Measurements from ENCODE around the gene TTLL7.

TTLL7 gene

GRCh38 chr1:83883979-83884378 is 115.0 kb downstream of the TTLL7 start:
- DNase-seq (ENCODE audit: low read depth, low spot score), result no peak

GRCh38 chr1:83882906-83883305 is 116.0 kb downstream of the TTLL7 start:
- no peak for DNase-seq (ENCODE audit: low read depth, low spot score)

DNA sequence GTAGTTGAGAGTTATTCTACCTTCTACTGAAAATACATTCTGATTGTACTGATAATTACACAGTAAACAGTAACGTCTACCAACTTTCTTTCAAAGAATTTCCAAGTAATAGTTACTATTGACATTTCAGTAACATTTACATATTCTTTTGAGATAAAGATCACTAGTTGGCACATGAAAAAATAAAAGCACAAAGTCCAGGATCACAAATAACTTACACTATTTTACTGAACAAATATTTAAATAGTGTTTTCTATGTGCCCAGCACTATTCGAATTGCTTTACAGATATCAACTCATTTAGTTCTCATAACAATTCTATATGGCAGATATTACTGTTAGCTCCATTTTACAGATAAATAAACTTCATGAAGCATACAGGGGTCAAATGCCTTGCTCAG is 126.4 kb downstream of the TTLL7 start:
- DNase-seq (ENCODE audit: low read depth, low spot score), result no peak

DNA sequence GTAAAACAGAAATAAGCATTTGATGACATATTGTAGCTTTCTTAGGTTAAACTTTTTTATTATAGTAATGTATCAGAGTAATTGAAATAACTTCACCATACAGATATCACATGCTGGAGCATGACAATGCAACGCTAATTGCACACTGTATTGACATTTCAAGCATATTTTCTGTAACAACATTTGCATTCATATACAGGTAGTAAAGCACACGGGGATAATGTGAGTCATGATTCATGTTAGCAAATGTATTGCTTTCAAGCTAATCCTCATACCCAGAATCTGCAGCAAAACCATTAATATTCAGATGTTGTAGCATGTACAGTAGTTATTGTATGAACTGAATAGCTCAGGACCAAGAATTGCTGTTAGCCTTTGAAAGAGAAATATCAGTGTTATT is 133.9 kb downstream of the TTLL7 start:
- no peak for DNase-seq (ENCODE audit: low read depth, low spot score)

GRCh38 chr1:83860490-83861221 is 138.3 kb downstream of the TTLL7 start:
- no peak for DNase-seq (ENCODE audit: low read depth, low spot score)

DNA sequence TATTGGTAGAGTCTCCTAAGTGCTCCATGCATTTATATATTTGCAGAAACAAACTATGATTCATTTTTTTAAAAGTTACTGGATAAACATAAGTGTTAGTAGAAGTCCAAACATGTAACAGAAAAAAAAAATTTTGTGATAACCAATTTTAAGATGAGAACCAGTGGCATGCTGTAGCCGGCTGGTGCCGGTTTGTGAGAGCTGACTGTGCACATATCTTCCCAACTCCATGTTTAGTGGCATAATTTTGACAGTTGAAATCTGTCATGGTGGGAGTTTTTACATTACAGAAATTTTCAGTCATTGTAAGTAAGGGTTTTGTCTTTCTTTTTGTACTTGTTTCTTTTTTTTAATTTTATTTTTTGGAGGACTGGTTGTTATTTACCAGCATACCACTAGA is 141.2 kb downstream of the TTLL7 start:
- DNase-seq (ENCODE audit: low read depth, low spot score), result no peak

DNA sequence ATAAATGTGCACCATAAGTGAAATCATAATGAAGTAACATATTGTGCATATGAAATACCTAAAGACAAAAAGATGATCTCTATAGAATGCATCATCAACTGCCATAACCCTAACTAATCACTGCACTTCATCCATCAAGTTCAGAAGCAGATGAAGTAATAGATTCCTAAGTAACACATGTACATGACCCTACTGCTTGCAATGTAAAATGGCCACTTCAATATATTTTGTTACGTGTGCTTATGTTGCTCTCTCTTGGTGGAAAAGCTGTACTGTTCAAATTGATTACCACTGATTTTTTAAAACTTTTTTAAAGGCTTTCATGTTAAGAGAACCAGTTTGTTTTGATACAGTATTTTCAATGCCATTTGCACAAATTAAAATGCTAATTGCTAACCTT is 141.8 kb downstream of the TTLL7 start:
- no peak for DNase-seq (ENCODE audit: low read depth, low spot score)

- DNase-seq (ENCODE audit: low read depth, low spot score), result no peak
These were observed 142.6 kb downstream of the TTLL7 start for GRCh38 chr1:83856381-83856780.

DNA sequence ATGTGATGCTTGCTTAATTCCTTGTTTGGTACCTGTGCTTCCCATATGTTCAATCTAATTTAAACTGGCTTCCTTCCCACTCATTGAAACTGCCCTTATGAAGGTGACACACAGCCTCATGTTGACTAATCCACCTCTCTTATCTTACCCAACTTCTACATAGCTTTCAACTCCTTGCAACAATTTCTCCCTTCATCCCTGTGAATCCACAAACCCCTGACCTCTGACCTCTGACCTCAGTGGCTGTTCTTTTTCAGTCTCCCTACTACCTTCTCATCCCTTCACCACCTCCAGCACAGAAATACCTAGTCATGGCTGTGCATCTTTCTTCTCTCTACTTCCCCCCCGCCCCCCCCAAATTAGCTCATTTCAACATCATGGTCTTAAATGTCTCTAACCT is 144.5 kb downstream of the TTLL7 start:
- no peak for DNase-seq (ENCODE audit: low read depth, low spot score)

DNA sequence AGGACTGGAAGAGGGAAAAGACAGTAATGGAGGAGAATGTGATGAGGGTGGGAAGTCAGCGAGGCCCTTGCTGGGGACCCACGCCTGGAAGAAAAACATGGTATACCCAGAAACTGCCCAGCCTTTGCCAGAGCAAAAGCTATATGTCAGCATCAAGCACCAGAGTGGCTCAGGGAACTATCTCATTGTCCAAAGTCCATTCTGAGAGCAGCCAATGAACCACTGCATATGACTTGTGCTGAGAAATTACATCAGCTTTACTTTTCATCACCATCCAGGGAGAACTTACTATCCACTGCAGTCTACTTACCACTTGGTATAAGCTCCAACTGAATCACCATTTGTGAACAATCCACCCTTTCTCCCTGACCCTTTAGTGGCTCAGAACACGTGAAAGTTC is 148.1 kb downstream of the TTLL7 start:
- no peak for DNase-seq (ENCODE audit: low read depth, low spot score)

DNA sequence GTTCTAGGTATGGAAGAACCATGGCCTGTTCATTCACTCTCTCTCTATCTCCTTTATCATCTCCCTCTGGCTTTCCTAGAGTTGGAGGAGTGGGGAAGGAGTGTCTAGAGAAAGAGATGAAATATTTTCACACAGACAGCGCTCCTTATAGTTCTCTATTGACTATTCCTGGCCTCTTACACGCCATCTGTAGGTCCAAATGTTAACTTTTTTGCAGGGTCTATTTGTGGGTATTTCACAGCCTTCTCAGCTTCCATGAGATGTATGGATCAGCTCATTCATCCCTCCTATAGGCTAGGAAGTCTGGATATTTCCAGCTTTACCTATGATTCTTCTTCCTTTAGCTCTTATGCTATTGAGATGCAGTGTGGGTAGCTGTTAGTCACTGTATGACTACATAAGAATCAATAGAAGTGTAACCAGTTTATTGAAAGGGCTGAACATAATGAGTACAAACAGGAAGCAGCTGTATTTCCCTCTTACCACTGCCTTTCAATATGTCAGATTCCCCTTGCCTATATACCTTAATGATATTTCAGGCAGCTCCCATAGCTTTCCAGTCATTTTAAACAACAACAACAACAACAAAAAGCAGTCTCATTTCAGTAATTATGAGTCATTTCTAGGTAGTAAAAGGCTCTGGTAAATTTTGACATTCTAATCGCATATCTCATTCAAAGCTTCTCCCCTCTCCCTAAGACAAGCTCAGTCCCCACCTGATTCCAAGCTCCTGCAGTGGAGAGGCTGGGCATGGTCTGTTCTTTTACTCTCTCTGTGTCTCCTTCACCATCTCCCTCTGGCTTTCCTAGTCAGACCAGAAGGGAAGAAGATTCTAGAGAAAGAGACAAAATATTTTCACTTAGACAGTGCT is 149.5 kb downstream of the TTLL7 start:
- no peak for DNase-seq (ENCODE audit: low read depth, low spot score)

- no peak for DNase-seq (ENCODE audit: low read depth, low spot score)
These were observed 152.8 kb downstream of the TTLL7 start for GRCh38 chr1:83846138-83846537.

GRCh38 chr1:83845437-83846071 is 153.4 kb downstream of the TTLL7 start:
- DNase-seq (ENCODE audit: low read depth, low spot score), result no peak

GRCh38 chr1:83844546-83844945 is 154.4 kb downstream of the TTLL7 start:
- DNase-seq (ENCODE audit: low read depth, low spot score), result no peak

DNA sequence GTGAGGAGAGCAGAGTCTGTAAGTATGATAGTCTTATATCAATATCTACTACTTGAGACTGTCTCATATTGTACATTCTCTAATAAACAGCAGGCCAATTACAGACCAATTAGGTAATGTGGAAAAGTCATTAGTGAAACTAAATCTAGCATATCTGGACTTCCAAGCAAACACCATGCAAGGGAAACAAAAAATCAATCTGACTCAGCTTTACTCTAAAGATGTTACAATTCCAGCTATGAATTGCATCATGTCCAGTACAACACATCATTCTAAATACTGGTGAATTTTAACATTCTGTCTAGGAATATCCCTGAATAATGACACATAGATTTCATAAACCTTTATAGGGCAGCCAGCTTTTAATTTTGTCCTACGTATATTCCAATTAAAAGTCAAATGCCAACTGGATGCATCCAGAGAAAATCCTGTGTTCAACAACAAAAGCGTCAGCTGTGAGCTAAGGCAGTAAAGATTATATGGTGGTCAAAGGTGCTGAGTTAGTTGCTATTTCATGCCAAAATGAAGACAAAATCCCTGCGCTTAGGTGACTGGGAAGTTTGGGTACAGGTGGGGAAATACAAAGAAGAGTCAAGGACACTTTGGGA is 159.3 kb downstream of the TTLL7 start:
- DNase-seq (ENCODE audit: low read depth, low spot score), result no peak

- no peak for DNase-seq (ENCODE audit: low read depth, low spot score)
These were observed 160.4 kb downstream of the TTLL7 start for GRCh38 chr1:83838573-83838972.

- no peak for DNase-seq (ENCODE audit: low read depth, low spot score)
These were observed 162.4 kb downstream of the TTLL7 start for GRCh38 chr1:83836543-83836942.

- DNase-seq (ENCODE audit: low read depth, low spot score), result no peak
These were observed 164.2 kb downstream of the TTLL7 start for GRCh38 chr1:83834621-83835264.

- DNase-seq (ENCODE audit: low read depth, low spot score), result no peak
These were observed 166.7 kb downstream of the TTLL7 start for GRCh38 chr1:83832194-83832593.

- DNase-seq (ENCODE audit: low read depth, low spot score), result no peak
These were observed 169.8 kb downstream of the TTLL7 start for GRCh38 chr1:83829106-83829505.

DNA sequence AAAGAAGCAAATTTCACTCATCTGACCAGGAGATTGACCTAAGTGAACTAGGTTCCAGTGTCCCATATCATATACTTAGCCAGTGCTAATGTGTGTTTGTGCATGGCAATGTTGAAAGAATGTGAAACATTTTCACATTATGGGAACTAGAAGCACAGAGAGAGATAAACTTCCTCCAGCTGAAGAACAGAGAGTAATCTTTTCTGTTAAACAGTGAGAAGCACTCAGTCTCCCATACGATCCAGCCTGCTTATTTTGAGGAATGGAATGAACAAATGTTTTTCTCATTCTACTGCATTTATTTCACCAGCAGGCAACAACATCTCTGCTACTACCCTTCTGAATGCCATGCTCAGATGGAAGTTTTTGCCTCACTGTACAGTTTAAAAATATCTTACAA is 170.5 kb downstream of the TTLL7 start:
- DNase-seq (ENCODE audit: low read depth, low spot score), result no peak

DNA sequence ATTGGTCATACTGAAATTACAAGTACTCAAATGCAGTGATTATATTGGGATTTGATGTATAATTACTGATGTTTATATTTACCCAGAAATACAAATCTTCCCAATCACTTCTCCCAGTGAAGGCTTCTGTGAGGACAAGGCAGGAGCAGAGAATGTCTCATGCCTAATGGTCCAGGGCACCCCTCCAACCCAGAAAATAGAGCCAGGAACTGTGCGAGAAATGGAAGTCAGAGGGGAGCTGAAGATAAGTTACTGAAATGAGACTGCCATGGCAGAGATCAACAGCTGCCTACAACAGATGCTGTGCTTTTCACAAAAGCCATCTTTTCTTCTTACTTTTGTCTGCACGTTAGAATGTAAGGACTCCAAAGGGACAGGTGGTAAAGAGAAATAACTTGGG is 171.2 kb downstream of the TTLL7 start:
- no peak for DNase-seq (ENCODE audit: low read depth, low spot score)
